Progenitor cell of endocrine pancreas (in vitro differentiated cells): ENCODE data around the gene ERGIC3. TPM values are rescaled to one million over a fixed set of nuclear protein-coding genes. Genes with fewer than 3 reads are reported as not detected.
A peak's percentile ranks its signal among the peaks of the same experiment; 100 is the strongest.

ENCODE experiments used
- DNase-seq: peaks from one replicate; pipeline ENCODE4 v3.0.0; 2021; ENCODE audit warnings: low spot score; ENCODE audit not compliant: unreplicated experiment
- H3K27ac Mint-ChIP-seq: 2 replicates; pipeline ENCODE4 v1.8.0; 2021; ENCODE audit warnings: mild to moderate bottlenecking, moderate library complexity, mixed read lengths
- H3K27me3 Mint-ChIP-seq: 2 replicates; pipeline ENCODE4 v1.8.0; 2021; ENCODE audit warnings: mixed read lengths
- H3K36me3 Mint-ChIP-seq: 2 replicates; pipeline ENCODE4 v1.8.0; 2022; ENCODE audit warnings: mixed read lengths; ENCODE audit not compliant: insufficient read depth
- H3K4me1 Mint-ChIP-seq: 2 replicates; pipeline ENCODE4 v1.8.0; 2021; ENCODE audit warnings: low read depth, mixed read lengths
- H3K4me3 Mint-ChIP-seq: 2 replicates; pipeline ENCODE4 v1.8.0; 2021; ENCODE audit warnings: low read depth, mild to moderate bottlenecking, moderate library complexity, mixed read lengths
- H3K9me3 Mint-ChIP-seq: 2 replicates; pipeline ENCODE4 v1.8.0; 2021; ENCODE audit warnings: low read depth, mixed read lengths
- CTCF ChIP-seq: fragments of 200-600 bp; sonication (generic); IDR thresholded peaks from one replicate; pipeline ENCODE4 v1.5.0; 2021; ENCODE audit warnings: antibody characterized with exemption, mild to moderate bottlenecking; ENCODE audit not compliant: unreplicated experiment
- total RNA-seq: library from RNA; stranded (reverse); gene quantifications from 2 replicates; pipeline ENCODE4 v1.2.1, GENCODE V29; 2021

The ERGIC3 gene
- total RNA-seq, 1 donor from 2014 or later, result 286 TPM

- no peak for TF ChIP-seq CTCF
- H3K36me3 Mint-ChIP-seq, result peaks cover 36% of the 10 kb centered on the region
- H3K27me3 Mint-ChIP-seq, result no peaks in the 10 kb centered on the region
- no peaks in the 10 kb centered on the region for H3K9me3 Mint-ChIP-seq
- no peak overlapping the region for H3K4me3 Mint-ChIP-seq
- no peak for DNase-seq
- peak overlapping the region; percentile 43 for H3K27ac Mint-ChIP-seq
- no peaks in the 10 kb centered on the region for H3K4me1 Mint-ChIP-seq
These were observed 42.6 kb upstream of the ERGIC3 start for GRCh38 chr20:35499271-35499670.

GRCh38 chr20:35502352-35502751, 39.5 kb upstream of the ERGIC3 start:
- H3K4me3 Mint-ChIP-seq, result no peak overlapping the region
- peaks cover 33% of the 10 kb centered on the region for H3K36me3 Mint-ChIP-seq
- no peaks in the 10 kb centered on the region for H3K27me3 Mint-ChIP-seq
- no peak overlapping the region for H3K27ac Mint-ChIP-seq
- DNase-seq, result no peak
- no peaks in the 10 kb centered on the region for H3K9me3 Mint-ChIP-seq
- TF ChIP-seq CTCF, result no peak
- no peaks in the 10 kb centered on the region for H3K4me1 Mint-ChIP-seq

- TF ChIP-seq CTCF, result no peak
- no peak for DNase-seq
- H3K27me3 Mint-ChIP-seq, result no peaks in the 10 kb centered on the region
- H3K9me3 Mint-ChIP-seq, result no peaks in the 10 kb centered on the region
- H3K27ac Mint-ChIP-seq, result no peak overlapping the region
- peaks cover 32% of the 10 kb centered on the region for H3K36me3 Mint-ChIP-seq
- no peaks in the 10 kb centered on the region for H3K4me1 Mint-ChIP-seq
- H3K4me3 Mint-ChIP-seq, result no peak overlapping the region
These were observed 38.6 kb upstream of the ERGIC3 start for GRCh38 chr20:35503281-35503680.

- no peak overlapping the region for H3K4me3 Mint-ChIP-seq
- no peak overlapping the region for H3K27ac Mint-ChIP-seq
- H3K36me3 Mint-ChIP-seq, result peaks cover 32% of the 10 kb centered on the region
- H3K27me3 Mint-ChIP-seq, result no peaks in the 10 kb centered on the region
- DNase-seq, result no peak
- no peaks in the 10 kb centered on the region for H3K9me3 Mint-ChIP-seq
- no peak for TF ChIP-seq CTCF
- H3K4me1 Mint-ChIP-seq, result no peaks in the 10 kb centered on the region
These were observed 37.9 kb upstream of the ERGIC3 start for GRCh38 chr20:35503841-35504561.

- TF ChIP-seq CTCF, result no peak
- H3K9me3 Mint-ChIP-seq, result no peaks in the 10 kb centered on the region
- H3K4me3 Mint-ChIP-seq, result no peak overlapping the region
- no peaks in the 10 kb centered on the region for H3K27me3 Mint-ChIP-seq
- H3K4me1 Mint-ChIP-seq, result no peaks in the 10 kb centered on the region
- H3K27ac Mint-ChIP-seq, result no peak overlapping the region
- peaks cover 30% of the 10 kb centered on the region for H3K36me3 Mint-ChIP-seq
- no peak for DNase-seq
These were observed 37.1 kb upstream of the ERGIC3 start for GRCh38 chr20:35504751-35505150.
